Motor neuron (in vitro differentiated cells): ENCODE data around the gene PDRG1. TPM values are rescaled to one million over a fixed set of nuclear protein-coding genes. Genes with fewer than 3 reads are reported as not detected.
A peak's percentile ranks its signal among the peaks of the same experiment; 100 is the strongest.

Experiments used
- ATAC-seq, 8 experiments: fragments of 200-7000 bp; cut with Tn5 transposase; replicated peaks in 6 of 8; 2 replicates each; pipeline ENCODE4 v1.8.0; 2021; ENCODE audit warnings: mild to moderate bottlenecking in 8 of 8, moderate library complexity in 8 of 8
- H3K27ac ChIP-seq, 2 donors: fragments of 250-450 bp; sonication (Bioruptor Pico); 2 replicates each; pipeline ENCODE4 v1.9.0; 2021; ENCODE audit warnings: antibody characterized with exemption in 2 of 2, mild to moderate bottlenecking in 2 of 2, moderate library complexity in 1 of 2
- H3K4me1 ChIP-seq, 2 donors: fragments of 250-450 bp; sonication (Bioruptor Pico); replicated peaks in 1 of 2; 2 replicates each; pipeline ENCODE4 v1.6.1; 2021; ENCODE audit warnings: antibody characterized with exemption in 2 of 2, mild to moderate bottlenecking in 2 of 2, moderate library complexity in 1 of 2
- H3K4me3 ChIP-seq, 5 donors: fragments of 250-450 bp; sonication (Bioruptor Pico); 2 replicates each; pipeline ENCODE4 v1.9.0; 2021; ENCODE audit warnings: antibody characterized with exemption in 5 of 5, mild to moderate bottlenecking in 5 of 5, moderate library complexity in 4 of 5
- WGBS, 10 experiments: fragments of 450-650 bp; shearing (Covaris generic); methylation state at CpG; one replicate each; pipeline ENCODE4 v1.0.0; 2022; 5-methylcytosine and 5-hydroxymethylcytosine counted together
- in situ Hi-C, 9 experiments: fragments of 400-800 bp; cut with MboI; loops; one replicate each; pipeline ENCODE4 v1.15.0; 2021; ENCODE audit warnings: low sequenced_read_pairs in 9 of 9, low pct_unique_long_range_greater_than_20kb in 2 of 9; ENCODE audit not compliant: unreplicated experiment in 9 of 9
- total RNA-seq, 8 experiments: library from RNA; unstranded; fragments of 300-600 nt; gene quantifications; 2 replicates each; pipeline versions ENCODE4 v1.2.3 to v1.2.4, GENCODE V29; 2022

The PDRG1 gene
- total RNA-seq, 8 experiments from 2014 or later, result 16.4 to 46.5 (median 22.2) TPM

DNA sequence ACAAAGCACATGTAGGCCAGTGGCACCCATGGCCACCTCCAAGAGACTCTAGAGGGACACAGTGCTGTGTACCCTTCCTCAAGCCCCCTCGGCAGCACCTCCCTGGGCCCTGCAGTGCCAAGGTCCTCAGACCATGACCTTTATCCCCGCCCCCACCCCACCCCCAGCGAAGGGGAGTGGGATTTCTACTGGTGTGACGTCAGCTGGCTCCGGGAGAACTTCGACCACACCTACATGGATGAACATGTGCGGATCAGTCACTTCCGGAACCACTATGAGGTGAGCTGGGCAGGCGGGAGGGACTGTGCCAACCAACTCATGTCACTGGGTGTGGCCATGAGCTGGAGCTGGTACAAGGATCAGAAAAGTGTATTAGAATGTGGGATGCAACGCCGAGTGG is 43.4 kb downstream of the PDRG1 start:
- 30 to 93% (median 69%) methylated on average over 1 to 5 of the region's 11 CpGs; no CpG with 5 or more reads in 6 of the 10 experiments for WGBS, 10 experiments

DNA sequence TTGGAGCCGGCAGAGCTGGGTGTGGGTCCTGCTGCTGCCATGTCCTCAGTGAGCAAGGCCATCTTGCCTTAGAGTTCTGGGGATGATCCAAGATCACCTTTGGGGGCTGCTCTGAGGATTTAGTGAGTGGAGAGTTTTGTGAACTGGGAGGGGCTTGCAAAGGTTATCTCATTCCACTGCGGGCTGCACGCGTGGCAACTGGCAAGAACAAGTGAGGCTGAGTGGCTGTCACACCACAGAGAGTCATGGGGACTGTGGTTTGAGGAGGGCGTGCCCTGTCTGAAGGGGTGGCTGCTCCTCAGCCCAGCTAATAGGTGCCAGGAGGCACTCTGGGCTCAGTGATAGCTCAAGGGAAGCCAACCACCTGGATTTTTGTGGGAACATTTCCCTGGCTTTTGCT is 43.8 kb downstream of the PDRG1 start:
- Histone ChIP-seq H3K4me1 (no peaks in the 10 kb centered on the region), H3K27ac (no peak overlapping the region), H3K4me3 (no peak overlapping the region)
- ATAC-seq, result no peak
- 17 to 100% (median 93%) methylated on average over 1 to 4 of the region's 5 CpGs; no CpG with 5 or more reads in 5 of the 10 experiments for WGBS, 10 experiments
- in situ Hi-C loops, result no loop called here

More for the DNA sequence above, 43.4 kb downstream of the PDRG1 start:
- H3K4me3 ChIP-seq, result no peak overlapping the region
- in situ Hi-C loops, result no loop called here
- no peak for ATAC-seq
- no peak overlapping the region for H3K27ac ChIP-seq
- no peaks in the 10 kb centered on the region for H3K4me1 ChIP-seq

DNA sequence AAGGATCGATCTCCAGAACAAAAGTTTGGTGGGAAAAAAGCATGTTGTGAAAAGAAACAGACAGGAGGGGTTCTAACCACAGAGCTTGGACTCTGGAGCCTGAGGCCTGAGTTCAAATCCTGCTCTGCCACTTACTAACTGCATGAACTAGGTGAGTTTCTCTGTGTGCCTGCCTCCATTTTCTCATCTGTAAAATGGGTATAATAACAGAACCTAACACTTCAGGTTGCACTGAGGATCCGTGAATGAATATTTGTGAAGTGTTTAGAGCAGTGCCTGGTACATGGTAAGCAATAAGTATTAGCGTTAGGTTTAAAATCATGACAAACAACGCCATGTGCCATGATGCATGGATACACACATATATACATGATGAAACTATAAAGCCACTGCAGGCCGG is 44.8 kb downstream of the PDRG1 start:
- no peaks in the 10 kb centered on the region for H3K4me1 ChIP-seq
- 14 to 100% (median 87%) methylated on average over 1 to 4 of the region's 5 CpGs; no CpG with 5 or more reads in 1 of the 10 experiments for WGBS, 10 experiments
- H3K4me3 ChIP-seq, result no peak overlapping the region
- H3K27ac ChIP-seq, result no peak overlapping the region
- ATAC-seq, result no peak
- in situ Hi-C loops, result no loop called here

DNA sequence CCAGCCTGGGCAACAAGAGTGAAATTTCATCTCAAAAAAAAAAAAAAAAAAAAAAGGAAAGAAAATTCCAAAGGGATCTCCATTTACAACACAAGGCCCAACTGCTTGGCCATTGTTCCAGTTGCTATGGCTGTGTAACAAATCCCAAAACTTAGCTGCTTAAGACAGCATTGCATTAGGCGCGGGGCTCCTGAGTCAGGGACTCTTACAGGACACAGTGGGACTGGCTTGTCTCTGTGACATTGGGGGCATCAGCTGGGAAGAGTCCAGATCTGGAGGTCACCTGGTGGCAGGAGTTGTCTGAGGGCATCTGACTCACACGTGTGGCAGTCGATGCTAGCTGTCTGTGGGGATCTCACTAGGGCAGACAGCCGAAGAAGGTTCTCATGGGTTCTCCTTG is 45.8 kb downstream of the PDRG1 start:
- H3K4me1 ChIP-seq, result no peaks in the 10 kb centered on the region
- H3K27ac ChIP-seq, result no peak overlapping the region
- WGBS, 10 experiments, result 50 to 60% methylated on average over 1 to 2 of the region's 5 CpGs; no CpG with 5 or more reads in 8 of the 10 experiments
- no peak for ATAC-seq
- in situ Hi-C loops, result no loop called here
- no peak overlapping the region for H3K4me3 ChIP-seq

DNA sequence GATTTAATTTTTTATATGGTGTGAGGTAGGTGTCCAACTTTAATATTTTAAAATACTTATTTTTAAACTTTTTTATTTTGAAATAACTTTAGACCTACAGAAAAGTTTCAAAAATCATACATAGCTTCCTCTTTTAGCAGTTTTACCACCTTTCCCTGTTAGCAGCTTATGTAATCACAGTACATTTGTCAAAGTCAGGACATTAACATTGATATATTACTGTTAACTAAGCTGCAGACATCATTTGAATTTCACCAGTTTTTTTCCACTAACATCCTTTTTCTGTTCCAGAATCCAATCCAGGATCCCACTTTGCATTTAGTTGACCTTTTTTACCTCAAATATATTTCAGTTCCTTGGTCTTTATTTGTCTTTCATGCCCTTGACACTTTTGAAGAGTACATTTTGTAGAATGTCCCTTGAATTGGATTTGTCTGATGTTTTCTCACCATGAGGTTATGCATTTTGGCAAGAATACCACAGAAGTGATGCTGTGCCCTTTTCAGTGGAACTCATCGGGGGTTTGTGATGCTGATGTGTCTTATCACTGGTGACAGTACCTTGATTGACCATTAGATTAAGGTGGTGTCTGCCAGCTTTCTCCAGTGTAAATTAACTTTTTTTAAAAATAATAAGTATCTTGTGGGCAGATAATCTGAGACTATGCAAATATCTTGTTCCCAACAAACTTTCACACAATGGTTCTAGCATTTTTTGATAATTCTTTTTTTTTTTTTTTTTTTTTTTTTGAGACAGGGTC is 48.0 kb downstream of the PDRG1 start:
- 0 to 100% (median 80%) methylated on average over 1 of the region's 1 CpG; no CpG with 5 or more reads in 1 of the 10 experiments for WGBS, 10 experiments
- Histone ChIP-seq H3K27ac (no peak overlapping the region), H3K4me1 (no peaks in the 10 kb centered on the region), H3K4me3 (no peak overlapping the region)
- ATAC-seq, result no peak
- in situ Hi-C loops, result no loop called here

DNA sequence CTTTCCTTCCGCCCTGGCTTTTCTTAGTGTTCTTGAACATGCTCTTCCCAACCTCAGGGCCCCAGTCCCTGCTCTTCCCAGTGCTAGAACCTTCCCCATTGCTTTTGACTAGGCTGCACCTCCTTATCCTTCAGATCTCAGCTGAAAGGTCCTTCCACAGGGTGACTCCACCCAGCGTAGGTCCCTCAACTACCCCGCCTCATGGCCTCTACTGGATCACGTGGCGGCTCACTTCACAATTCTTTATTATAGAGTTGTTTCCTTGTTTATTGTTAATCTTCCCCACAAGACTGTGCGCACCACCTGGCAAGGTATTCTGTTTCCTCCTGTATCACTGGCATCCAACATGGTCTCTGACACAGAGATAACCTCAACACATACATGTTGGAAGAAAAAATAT is 50.2 kb downstream of the PDRG1 start:
- no peaks in the 10 kb centered on the region for H3K4me1 ChIP-seq
- in situ Hi-C loops, result no loop called here
- no peak overlapping the region for H3K4me3 ChIP-seq
- no peak for ATAC-seq
- 64 to 100% (median 88%) methylated on average over 3 to 6 of the region's 6 CpGs for WGBS, 10 experiments
- H3K27ac ChIP-seq, result no peak overlapping the region

DNA sequence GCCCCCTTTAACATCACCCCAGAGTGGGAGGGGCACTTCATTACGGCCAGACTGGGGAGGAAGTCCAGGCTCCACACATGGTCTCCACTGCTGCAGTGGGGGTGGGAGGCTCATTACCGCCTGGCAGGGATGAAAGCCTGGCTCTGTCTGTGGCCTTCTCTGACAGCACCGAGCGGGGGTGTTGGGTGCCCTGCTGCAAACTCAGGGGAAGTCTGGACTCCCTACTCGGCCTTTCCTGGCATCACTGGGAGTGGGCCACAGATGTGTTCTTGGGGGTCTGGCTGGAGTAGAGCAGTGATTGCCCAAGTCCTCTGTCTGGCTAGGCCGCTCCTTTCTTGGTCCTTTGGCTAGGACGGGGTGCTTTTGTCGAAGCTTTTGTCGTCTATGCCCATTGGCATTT is 54.3 kb downstream of the PDRG1 start:
- WGBS, 10 experiments, result 30 to 100% (median 58%) methylated on average over 1 to 5 of the region's 9 CpGs; no CpG with 5 or more reads in 3 of the 10 experiments
- no peaks in the 10 kb centered on the region for H3K4me1 ChIP-seq
- no peak for ATAC-seq
- in situ Hi-C loops, result no loop called here
- no peak overlapping the region for H3K4me3 ChIP-seq
- no peak overlapping the region for H3K27ac ChIP-seq

DNA sequence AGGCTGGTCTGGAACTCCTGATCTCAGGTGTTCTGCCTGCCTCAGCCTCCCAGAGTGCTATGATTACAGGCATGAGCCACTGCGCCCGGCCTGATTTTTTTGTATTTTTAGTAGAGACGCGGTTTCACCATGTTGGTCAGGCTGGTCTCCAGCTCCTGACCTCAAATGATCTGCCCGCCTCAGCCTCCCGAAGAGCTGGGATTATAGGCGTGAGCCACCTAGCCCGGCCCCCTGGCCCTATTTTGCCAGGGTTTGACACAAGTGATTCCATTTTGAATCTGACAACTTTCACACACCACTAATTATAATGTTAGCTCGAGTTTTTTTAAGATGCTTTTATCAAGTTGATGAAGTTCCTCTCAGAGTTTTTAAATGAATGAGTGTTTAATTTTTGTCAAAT is 55.8 kb downstream of the PDRG1 start:
- no peak overlapping the region for H3K27ac ChIP-seq
- H3K4me3 ChIP-seq, result no peak overlapping the region
- no peaks in the 10 kb centered on the region for H3K4me1 ChIP-seq
- ATAC-seq, result no peak
- 40 to 100% (median 80%) methylated on average over 1 to 8 of the region's 9 CpGs; no CpG with 5 or more reads in 1 of the 10 experiments for WGBS, 10 experiments
- in situ Hi-C loops, result no loop called here

DNA sequence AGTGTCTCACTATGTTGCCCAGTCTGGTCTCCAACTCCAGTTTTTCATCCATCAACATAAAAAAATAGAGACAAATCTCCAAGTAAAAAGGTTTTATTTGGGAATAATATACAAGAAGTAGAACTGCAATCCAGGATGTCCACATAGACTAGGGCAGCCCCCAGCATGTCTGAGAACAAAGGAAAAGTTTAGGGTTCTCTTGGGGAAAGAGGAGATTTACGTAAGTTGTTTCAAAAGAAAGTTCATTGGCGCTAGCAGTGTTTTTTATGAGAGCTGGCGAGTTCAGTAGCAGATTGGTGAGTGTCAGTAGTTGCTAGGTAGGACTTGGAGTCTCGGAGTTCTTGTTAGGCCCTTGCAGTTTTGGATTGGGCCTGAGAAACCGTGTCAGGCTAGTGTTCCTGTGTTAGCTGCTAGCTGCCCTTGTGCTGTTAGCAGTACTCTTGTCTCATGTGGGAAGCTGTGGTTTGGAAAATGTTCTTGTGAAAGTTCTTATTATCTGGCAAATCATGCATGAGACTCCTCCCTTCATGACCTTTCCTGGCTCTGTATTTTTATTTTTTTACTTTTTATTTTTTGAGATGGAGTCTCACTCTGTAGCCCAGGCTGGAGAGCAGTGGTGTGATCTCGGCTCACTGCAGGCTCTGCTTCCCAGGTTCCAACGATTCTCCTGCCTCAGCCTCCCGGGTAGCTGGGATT is 56.7 kb downstream of the PDRG1 start:
- in situ Hi-C loops, result no loop called here
- 15 to 92% (median 60%) methylated on average over 2 to 8 of the region's 8 CpGs; no CpG with 5 or more reads in 2 of the 10 experiments for WGBS, 10 experiments
- Histone ChIP-seq H3K4me1 (no peaks in the 10 kb centered on the region), H3K27ac (no peak overlapping the region), H3K4me3 (no peak overlapping the region)
- ATAC-seq, result peak in 3 of 8 experiments; percentile 96 to 100 (median 100)

Other genes with a start within 250 kb of the PDRG1 start
- gene BCL2L1, start 229.2 kb downstream of the PDRG1 start, total RNA-seq, result 10 to 100 TPM; 23.8 to 80.9 (median 37.7) TPM
- 10 to 100 TPM in 3 of 8 experiments, 1 to 10 TPM in 5; 1.1 to 75.3 (median 6.1) TPM for gene TPX2, start 212.8 kb downstream of the PDRG1 start, total RNA-seq
- gene MYLK2, start 132.7 kb downstream of the PDRG1 start, total RNA-seq, result 1 to 10 TPM in 1 of 8 experiments, under 1 TPM in 7; 0.16 to 1.1 (median 0.51) TPM
- gene FOXS1, start 106.4 kb downstream of the PDRG1 start, total RNA-seq, result 10 to 100 TPM in 1 of 8 experiments, 1 to 10 TPM in 2, under 1 TPM in 4, not detected in 1; 0.31 to 35.7 (median 0.64) TPM
- 10 to 100 TPM in 5 of 8 experiments, 1 to 10 TPM in 3; 1.8 to 30.0 (median 14.5) TPM for gene DUSP15, start 81.5 kb downstream of the PDRG1 start, total RNA-seq
- 10 to 100 TPM in 1 of 8 experiments, 1 to 10 TPM in 6, under 1 TPM in 1; 0.76 to 12.0 (median 2.5) TPM for gene TTLL9, start 81.4 kb downstream of the PDRG1 start, total RNA-seq
- 10 to 100 TPM in 4 of 8 experiments, 1 to 10 TPM in 2, under 1 TPM in 2; 0.13 to 35.6 (median 9.1) TPM for gene XKR7, start 16.1 kb upstream of the PDRG1 start, total RNA-seq
- gene CCM2L, start 58.4 kb upstream of the PDRG1 start, total RNA-seq, result 1 to 10 TPM in 2 of 8 experiments, under 1 TPM in 4, not detected in 2; 0.15 to 1.4 (median 0.84) TPM
- gene HCK, start 100.2 kb upstream of the PDRG1 start, total RNA-seq, result 10 to 100 TPM in 3 of 8 experiments, under 1 TPM in 5; 0.11 to 73.4 (median 0.56) TPM
- 10 to 100 TPM; 23.9 to 68.4 (median 38.6) TPM for gene TM9SF4, start 157.7 kb upstream of the PDRG1 start, total RNA-seq